ENCODE data around the gene PNPLA2. TPM values are rescaled to one million over a fixed set of nuclear protein-coding genes. Genes with fewer than 3 reads are reported as not detected.

PNPLA2 gene
- total and polyA plus RNA-seq, 10 of the 15 experiments (the other 5 are each of a cell fraction or from before 2014, with no cell fraction given) = 0.19 to 34.0 (median 8.1) TPM

GRCh38 chr11:873706-874105 is 55.0 kb downstream of the PNPLA2 start (continued):
- TF ChIP-seq RAD21 (IDR thresholded peaks at IDR 0.05; ENCODE audit: insufficient read depth, low read depth, low read length) = no peak
- no peak for TF ChIP-seq MXI1 (IDR thresholded peaks at IDR 0.05; ENCODE audit: low read depth, low read length)
- TF ChIP-seq SUPT20H (IDR thresholded peaks at IDR 0.05; ENCODE audit: borderline replicate concordance, control insufficient read depth, low read depth, low read length) = no peak
- no peak for TF ChIP-seq NFYB (IDR thresholded peaks at IDR 0.05; ENCODE audit: insufficient read depth, low read depth, low read length)

Small RNA genes within 50 kb of the gene (small RNA-seq; reads per million reads assigned to genes)
- gene SNORA52 = not detected

Other genes with a start within 250 kb of the PNPLA2 start
Only the 7 nearest of the 21 such genes appear.
- gene SLC25A22, start 20.6 kb upstream of the PNPLA2 start, total RNA-seq (2014; rRNA removed) = 7.5 and 8.3 TPM in 2 replicates
- gene SLC25A22, start 20.6 kb upstream of the PNPLA2 start, total RNA-seq (2014; rRNA removed; fragmentation: Illumina TruSeq; extraction: Trizol) = 3.6 and 3.9 TPM in 2 replicates
- gene SLC25A22, start 20.6 kb upstream of the PNPLA2 start, total RNA-seq (2021) = 22.8 and 27.0 TPM in 2 replicates
- 2.9 and 8.0 TPM in 2 replicates for gene SLC25A22, start 20.6 kb upstream of the PNPLA2 start, polyA plus RNA-seq (2011; rRNA removed)
- 0.68 and 3.3 TPM in 2 replicates for gene SLC25A22, start 20.6 kb upstream of the PNPLA2 start, polyA plus RNA-seq (2014; fragmentation: Illumina TruSeq; extraction: Trizol)
- gene SLC25A22, start 20.6 kb upstream of the PNPLA2 start, polyA plus RNA-seq (2014; fragmentation: Nextera tagmentation; extraction: Ambion mirVana) = under 1 TPM; 0.27 to 0.46 TPM
- gene SLC25A22, start 20.6 kb upstream of the PNPLA2 start, polyA plus RNA-seq (2014; rRNA removed) = 14.8 and 21.1 TPM in 2 replicates
- gene SLC25A22, start 20.6 kb upstream of the PNPLA2 start, polyA plus RNA-seq (2016; fragmentation: Nextera tagmentation; extraction: Ambion mirVana) = 10 to 100 TPM; 14.4 to 18.4 TPM
- 15.6 and 19.1 TPM in 2 replicates for gene PIDD1, start 13.7 kb upstream of the PNPLA2 start, total RNA-seq (2014; rRNA removed)
- gene PIDD1, start 13.7 kb upstream of the PNPLA2 start, total RNA-seq (2014; rRNA removed; fragmentation: Illumina TruSeq; extraction: Trizol) = 3.8 and 4.0 TPM in 2 replicates
- gene PIDD1, start 13.7 kb upstream of the PNPLA2 start, total RNA-seq (2021) = 33.7 and 42.0 TPM in 2 replicates
- 2.8 and 8.0 TPM in 2 replicates for gene PIDD1, start 13.7 kb upstream of the PNPLA2 start, polyA plus RNA-seq (2011; rRNA removed)
- 0.54 and 2.1 TPM in 2 replicates for gene PIDD1, start 13.7 kb upstream of the PNPLA2 start, polyA plus RNA-seq (2014; fragmentation: Illumina TruSeq; extraction: Trizol)
- under 1 TPM; 0.11 to 0.84 TPM for gene PIDD1, start 13.7 kb upstream of the PNPLA2 start, polyA plus RNA-seq (2014; fragmentation: Nextera tagmentation; extraction: Ambion mirVana)
- 52.2 and 64.4 TPM in 2 replicates for gene PIDD1, start 13.7 kb upstream of the PNPLA2 start, polyA plus RNA-seq (2014; rRNA removed)
- 10 to 100 TPM; 52.6 to 53.6 TPM for gene PIDD1, start 13.7 kb upstream of the PNPLA2 start, polyA plus RNA-seq (2016; fragmentation: Nextera tagmentation; extraction: Ambion mirVana)
- gene RPLP2, start 8.9 kb upstream of the PNPLA2 start, total RNA-seq (2014; rRNA removed) = 1,170 and 1,176 TPM in 2 replicates
- 1,135 and 1,241 TPM in 2 replicates for gene RPLP2, start 8.9 kb upstream of the PNPLA2 start, total RNA-seq (2014; rRNA removed; fragmentation: Illumina TruSeq; extraction: Trizol)
- 3,558 and 3,573 TPM in 2 replicates for gene RPLP2, start 8.9 kb upstream of the PNPLA2 start, total RNA-seq (2021)
- gene RPLP2, start 8.9 kb upstream of the PNPLA2 start, polyA plus RNA-seq (2011; rRNA removed) = 443 and 711 TPM in 2 replicates
- 125 and 488 TPM in 2 replicates for gene RPLP2, start 8.9 kb upstream of the PNPLA2 start, polyA plus RNA-seq (2014; fragmentation: Illumina TruSeq; extraction: Trizol)
- 1,000 to 10,000 TPM; 1,446 to 3,075 TPM for gene RPLP2, start 8.9 kb upstream of the PNPLA2 start, polyA plus RNA-seq (2014; fragmentation: Nextera tagmentation; extraction: Ambion mirVana)
- gene RPLP2, start 8.9 kb upstream of the PNPLA2 start, polyA plus RNA-seq (2014; rRNA removed) = 1,595 and 1,805 TPM in 2 replicates
- 1,000 to 10,000 TPM; 1,515 to 1,516 TPM for gene RPLP2, start 8.9 kb upstream of the PNPLA2 start, polyA plus RNA-seq (2016; fragmentation: Nextera tagmentation; extraction: Ambion mirVana)
- 19.2 and 20.1 TPM in 2 replicates for gene CRACR2B, start 9.0 kb downstream of the PNPLA2 start, total RNA-seq (2014; rRNA removed)
- gene CRACR2B, start 9.0 kb downstream of the PNPLA2 start, total RNA-seq (2014; rRNA removed; fragmentation: Illumina TruSeq; extraction: Trizol) = 3.0 and 3.7 TPM in 2 replicates
- 29.6 and 32.6 TPM in 2 replicates for gene CRACR2B, start 9.0 kb downstream of the PNPLA2 start, total RNA-seq (2021)
- gene CRACR2B, start 9.0 kb downstream of the PNPLA2 start, polyA plus RNA-seq (2011; rRNA removed) = 3.3 and 8.8 TPM in 2 replicates
- gene CRACR2B, start 9.0 kb downstream of the PNPLA2 start, polyA plus RNA-seq (2014; fragmentation: Illumina TruSeq; extraction: Trizol) = 0.43 and 4.4 TPM in 2 replicates
- under 1 TPM; 0.10 to 0.31 TPM for gene CRACR2B, start 9.0 kb downstream of the PNPLA2 start, polyA plus RNA-seq (2014; fragmentation: Nextera tagmentation; extraction: Ambion mirVana)
- gene CRACR2B, start 9.0 kb downstream of the PNPLA2 start, polyA plus RNA-seq (2014; rRNA removed) = 33.7 and 44.0 TPM in 2 replicates
- 10 to 100 TPM; 16.6 to 17.0 TPM for gene CRACR2B, start 9.0 kb downstream of the PNPLA2 start, polyA plus RNA-seq (2016; fragmentation: Nextera tagmentation; extraction: Ambion mirVana)
- gene CD151, start 14.0 kb downstream of the PNPLA2 start, total RNA-seq (2014; rRNA removed) = 26.2 and 37.1 TPM in 2 replicates
- 11.1 and 17.6 TPM in 2 replicates for gene CD151, start 14.0 kb downstream of the PNPLA2 start, total RNA-seq (2014; rRNA removed; fragmentation: Illumina TruSeq; extraction: Trizol)
- 28.6 and 31.7 TPM in 2 replicates for gene CD151, start 14.0 kb downstream of the PNPLA2 start, total RNA-seq (2021)
- gene CD151, start 14.0 kb downstream of the PNPLA2 start, polyA plus RNA-seq (2011; rRNA removed) = 19.9 and 39.6 TPM in 2 replicates
- 1.5 and 9.4 TPM in 2 replicates for gene CD151, start 14.0 kb downstream of the PNPLA2 start, polyA plus RNA-seq (2014; fragmentation: Illumina TruSeq; extraction: Trizol)
- gene CD151, start 14.0 kb downstream of the PNPLA2 start, polyA plus RNA-seq (2014; fragmentation: Nextera tagmentation; extraction: Ambion mirVana) = 1 to 10 TPM in 1 of 2 experiments, under 1 TPM in 1; 0.52 to 1.4 TPM
- 40.1 and 41.7 TPM in 2 replicates for gene CD151, start 14.0 kb downstream of the PNPLA2 start, polyA plus RNA-seq (2014; rRNA removed)
- 10 to 100 TPM in 1 of 2 experiments, 1 to 10 TPM in 1; 9.4 to 11.7 TPM for gene CD151, start 14.0 kb downstream of the PNPLA2 start, polyA plus RNA-seq (2016; fragmentation: Nextera tagmentation; extraction: Ambion mirVana)
- gene POLR2L, start 23.6 kb downstream of the PNPLA2 start, total RNA-seq (2014; rRNA removed) = 366 and 432 TPM in 2 replicates
- 60.2 and 68.7 TPM in 2 replicates for gene POLR2L, start 23.6 kb downstream of the PNPLA2 start, total RNA-seq (2014; rRNA removed; fragmentation: Illumina TruSeq; extraction: Trizol)
- 133 and 137 TPM in 2 replicates for gene POLR2L, start 23.6 kb downstream of the PNPLA2 start, total RNA-seq (2021)
- 13.7 and 44.2 TPM in 2 replicates for gene POLR2L, start 23.6 kb downstream of the PNPLA2 start, polyA plus RNA-seq (2011; rRNA removed)
- 2.2 and 23.1 TPM in 2 replicates for gene POLR2L, start 23.6 kb downstream of the PNPLA2 start, polyA plus RNA-seq (2014; fragmentation: Illumina TruSeq; extraction: Trizol)
- 100 to 1,000 TPM in 1 of 2 experiments, 10 to 100 TPM in 1; 68.8 to 117 TPM for gene POLR2L, start 23.6 kb downstream of the PNPLA2 start, polyA plus RNA-seq (2014; fragmentation: Nextera tagmentation; extraction: Ambion mirVana)
- 318 and 463 TPM in 2 replicates for gene POLR2L, start 23.6 kb downstream of the PNPLA2 start, polyA plus RNA-seq (2014; rRNA removed)
- 100 to 1,000 TPM; 439 to 497 TPM for gene POLR2L, start 23.6 kb downstream of the PNPLA2 start, polyA plus RNA-seq (2016; fragmentation: Nextera tagmentation; extraction: Ambion mirVana)
- gene TSPAN4, start 23.9 kb downstream of the PNPLA2 start, total RNA-seq (2014; rRNA removed) = 9.3 and 10.1 TPM in 2 replicates
- gene TSPAN4, start 23.9 kb downstream of the PNPLA2 start, total RNA-seq (2014; rRNA removed; fragmentation: Illumina TruSeq; extraction: Trizol) = 2.3 and 2.7 TPM in 2 replicates
- gene TSPAN4, start 23.9 kb downstream of the PNPLA2 start, total RNA-seq (2021) = 8.7 and 9.0 TPM in 2 replicates
- gene TSPAN4, start 23.9 kb downstream of the PNPLA2 start, polyA plus RNA-seq (2011; rRNA removed) = 6.5 and 13.4 TPM in 2 replicates
- gene TSPAN4, start 23.9 kb downstream of the PNPLA2 start, polyA plus RNA-seq (2014; fragmentation: Illumina TruSeq; extraction: Trizol) = 0.96 TPM in 1 of 2 replicates, not detected in the other
- under 1 TPM in 1 of 2 experiments, not detected in 1; 0.37 TPM for gene TSPAN4, start 23.9 kb downstream of the PNPLA2 start, polyA plus RNA-seq (2014; fragmentation: Nextera tagmentation; extraction: Ambion mirVana)
- gene TSPAN4, start 23.9 kb downstream of the PNPLA2 start, polyA plus RNA-seq (2014; rRNA removed) = 11.6 and 14.0 TPM in 2 replicates
- gene TSPAN4, start 23.9 kb downstream of the PNPLA2 start, polyA plus RNA-seq (2016; fragmentation: Nextera tagmentation; extraction: Ambion mirVana) = 1 to 10 TPM; 7.6 to 8.5 TPM

All from GM12878 (cell line).